ENCODE data around the gene LY9. TPM values are rescaled to one million over a fixed set of nuclear protein-coding genes. Genes with fewer than 3 reads are reported as not detected.

LY9 gene, protein sequence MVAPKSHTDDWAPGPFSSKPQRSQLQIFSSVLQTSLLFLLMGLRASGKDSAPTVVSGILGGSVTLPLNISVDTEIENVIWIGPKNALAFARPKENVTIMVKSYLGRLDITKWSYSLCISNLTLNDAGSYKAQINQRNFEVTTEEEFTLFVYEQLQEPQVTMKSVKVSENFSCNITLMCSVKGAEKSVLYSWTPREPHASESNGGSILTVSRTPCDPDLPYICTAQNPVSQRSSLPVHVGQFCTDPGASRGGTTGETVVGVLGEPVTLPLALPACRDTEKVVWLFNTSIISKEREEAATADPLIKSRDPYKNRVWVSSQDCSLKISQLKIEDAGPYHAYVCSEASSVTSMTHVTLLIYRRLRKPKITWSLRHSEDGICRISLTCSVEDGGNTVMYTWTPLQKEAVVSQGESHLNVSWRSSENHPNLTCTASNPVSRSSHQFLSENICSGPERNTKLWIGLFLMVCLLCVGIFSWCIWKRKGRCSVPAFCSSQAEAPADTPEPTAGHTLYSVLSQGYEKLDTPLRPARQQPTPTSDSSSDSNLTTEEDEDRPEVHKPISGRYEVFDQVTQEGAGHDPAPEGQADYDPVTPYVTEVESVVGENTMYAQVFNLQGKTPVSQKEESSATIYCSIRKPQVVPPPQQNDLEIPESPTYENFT
- not detected in 2 replicates for total RNA-seq

DNA sequence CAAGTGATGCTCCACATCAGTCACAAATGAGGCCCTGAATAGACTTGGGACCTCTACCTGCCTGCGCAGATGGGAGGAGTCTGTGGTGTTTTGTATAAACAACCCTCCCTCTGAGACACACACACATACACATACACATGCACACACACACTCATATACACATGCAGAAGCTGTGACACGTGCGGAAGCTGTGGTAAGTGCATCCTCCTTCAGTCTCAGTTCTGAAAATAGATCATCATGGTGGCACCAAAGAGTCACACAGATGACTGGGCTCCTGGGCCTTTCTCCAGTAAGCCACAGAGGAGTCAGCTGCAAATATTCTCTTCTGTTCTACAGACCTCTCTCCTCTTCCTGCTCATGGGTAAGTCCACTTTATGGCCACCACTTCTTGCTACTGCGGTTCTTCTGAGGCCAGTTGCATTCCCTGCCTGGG, at the start of gene LY9:
Gene LY9 (plus strand): TSS at position 224 of the 433 bp plus-strand sequence. CDS start 14 bp downstream, at position 238.

DNA sequence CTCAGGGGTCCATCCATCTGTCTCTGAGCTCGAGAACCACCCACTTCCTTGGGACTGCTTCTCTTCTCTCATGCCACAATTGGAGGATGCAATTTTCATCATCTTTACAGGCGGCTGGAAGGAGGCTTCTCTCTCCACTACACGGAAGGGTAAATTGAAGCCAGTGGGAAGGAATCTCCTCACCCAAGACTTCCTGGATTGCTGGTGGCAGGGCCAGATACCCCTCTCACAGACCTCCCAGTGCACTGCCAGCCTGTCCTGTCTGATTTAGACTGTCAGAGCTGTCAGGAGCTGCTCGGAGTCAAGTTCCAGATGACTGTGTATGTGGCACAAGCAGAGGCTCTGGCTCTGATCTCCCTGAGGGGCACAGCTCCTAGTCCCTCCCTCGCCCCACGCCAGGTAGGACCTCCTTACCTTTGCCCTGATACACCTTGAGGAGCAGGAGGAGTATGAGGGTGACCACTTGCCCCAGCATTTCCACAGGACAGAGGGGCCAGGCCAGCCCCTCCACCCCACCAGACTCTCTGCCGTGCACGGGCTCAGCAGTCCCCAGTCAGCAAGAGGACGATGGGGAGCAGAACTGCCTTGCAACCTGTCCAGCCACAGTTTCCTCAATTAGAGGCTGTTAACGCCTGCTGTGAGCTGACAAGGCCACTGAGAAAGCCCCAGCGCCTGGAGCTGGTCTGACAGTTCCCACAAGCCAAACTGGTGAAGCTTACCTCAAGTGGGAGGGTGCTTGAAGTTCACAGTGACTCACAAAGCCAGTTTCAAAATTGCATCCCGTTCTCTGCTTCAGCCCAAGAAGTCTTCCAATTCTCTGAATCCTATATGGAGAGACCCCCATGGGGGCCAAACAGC, 66.5 kb downstream of the LY9 start, which contains the start of gene CD244:
Gene CD244 (minus strand): TSS at position 685 of the 858 bp plus-strand sequence. CDS start 210 bp downstream, at position 475.

Other genes starting within 250 kb of the LY9 start
- gene CD84, start 216.7 kb upstream of the LY9 start, total RNA-seq = under 0.01 TPM in 1 of 2 replicates, not detected in the other
- not detected in 2 replicates for gene SLAMF1, start 149.1 kb upstream of the LY9 start, total RNA-seq
- gene CD48, start 84.4 kb upstream of the LY9 start, total RNA-seq = not detected in 2 replicates
- gene SLAMF7, start 56.9 kb upstream of the LY9 start, total RNA-seq = not detected in 2 replicates
- gene CD244, start 66.7 kb downstream of the LY9 start, total RNA-seq = not detected in 2 replicates
- gene ITLN1, start 89.0 kb downstream of the LY9 start, total RNA-seq = not detected in 2 replicates
- gene ITLN2, start 158.6 kb downstream of the LY9 start, total RNA-seq = not detected in 2 replicates
- under 0.01 and 0.20 TPM in 2 replicates for gene F11R, start 225.0 kb downstream of the LY9 start, total RNA-seq
- 0.39 and 0.73 TPM in 2 replicates for gene TSTD1, start 242.8 kb downstream of the LY9 start, total RNA-seq
- 43.7 and 44.0 TPM in 2 replicates for gene USF1, start 249.8 kb downstream of the LY9 start, total RNA-seq

All from subcutaneous preadipocyte (primary cell).